Measurements from ENCODE around the gene NIN.
"Not testable (repeated sequence)": the region's sequence is repeated elsewhere in the genome, so short reads cannot be mapped to it uniquely, and the experiment has no call there.

Gene NIN

DNA sequence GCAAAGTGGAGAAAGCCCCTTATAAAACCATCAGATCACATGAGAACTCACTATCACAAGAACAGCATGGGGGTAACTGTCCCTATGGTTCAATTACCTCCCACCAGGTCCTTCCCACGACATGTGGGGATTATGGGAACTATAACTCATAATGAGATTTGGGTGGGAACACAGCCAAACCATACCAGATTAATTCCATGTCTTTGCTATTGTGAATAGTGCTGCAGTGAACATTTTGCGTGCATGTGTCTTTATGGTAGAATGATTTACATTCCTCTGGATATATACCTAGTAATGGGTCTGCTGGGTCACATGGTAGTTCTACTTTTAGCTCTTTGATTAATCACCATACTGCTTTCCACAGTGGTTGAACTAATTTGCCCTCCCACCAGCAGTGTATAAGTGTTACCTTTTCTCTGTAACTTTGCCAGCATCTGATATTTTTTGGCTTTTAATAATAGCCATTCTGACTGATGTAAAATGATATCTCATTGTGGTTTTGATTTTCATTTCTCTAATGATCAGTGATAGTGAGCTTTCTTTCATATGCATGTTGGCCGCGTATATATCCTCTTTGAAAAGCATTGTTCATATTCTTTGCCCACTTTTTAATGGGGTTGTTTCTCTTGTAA is 133.2 kb downstream of the NIN start:
- DNase-seq: no peak

DNA sequence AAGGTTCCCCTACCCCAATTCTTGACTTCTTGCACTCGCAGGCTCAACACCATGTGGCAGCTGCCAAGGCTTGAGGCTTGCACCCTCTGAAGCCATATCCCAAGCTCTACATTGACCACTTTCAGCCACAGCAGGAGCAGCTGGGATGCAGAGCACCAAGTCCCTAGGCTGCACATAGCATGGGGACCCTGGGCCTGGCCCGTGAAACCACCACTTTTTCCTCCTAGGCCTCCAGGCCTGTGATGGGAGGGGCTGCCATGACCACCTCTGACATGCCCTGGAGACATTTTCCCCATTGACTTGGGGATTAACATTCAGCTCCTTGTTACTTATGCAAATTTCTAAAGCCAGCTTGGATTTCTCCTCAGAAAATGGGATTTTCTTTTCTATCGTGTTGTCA is 136.7 kb downstream of the NIN start:
- not testable (repeated sequence) for DNase-seq

GRCh38 chr14:50688875-50689274 is 142.1 kb downstream of the NIN start:
- DNase-seq: no peak

GRCh38 chr14:50679674-50680073 is 151.3 kb downstream of the NIN start:
- DNase-seq: no peak

DNA sequence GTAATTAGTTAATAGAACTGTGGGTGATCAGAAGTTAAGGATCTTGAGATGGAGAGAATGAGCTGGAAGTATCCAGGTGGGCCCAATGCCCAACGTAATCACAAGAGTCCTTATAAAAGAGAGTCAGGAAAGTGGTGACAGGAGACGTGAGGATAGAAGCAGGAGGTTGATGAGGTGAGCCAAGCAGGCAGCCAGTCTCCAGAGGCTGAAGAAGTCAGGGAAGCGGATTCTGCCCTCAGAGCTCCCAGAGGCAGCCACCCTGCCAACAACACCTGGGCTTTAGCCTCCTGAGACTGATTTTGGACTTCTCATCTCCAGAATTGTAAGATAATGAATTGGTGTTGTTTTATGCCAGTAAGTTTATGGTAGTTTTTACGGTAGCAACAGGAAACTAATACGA is 152.8 kb downstream of the NIN start:
- no peak for DNase-seq

DNA sequence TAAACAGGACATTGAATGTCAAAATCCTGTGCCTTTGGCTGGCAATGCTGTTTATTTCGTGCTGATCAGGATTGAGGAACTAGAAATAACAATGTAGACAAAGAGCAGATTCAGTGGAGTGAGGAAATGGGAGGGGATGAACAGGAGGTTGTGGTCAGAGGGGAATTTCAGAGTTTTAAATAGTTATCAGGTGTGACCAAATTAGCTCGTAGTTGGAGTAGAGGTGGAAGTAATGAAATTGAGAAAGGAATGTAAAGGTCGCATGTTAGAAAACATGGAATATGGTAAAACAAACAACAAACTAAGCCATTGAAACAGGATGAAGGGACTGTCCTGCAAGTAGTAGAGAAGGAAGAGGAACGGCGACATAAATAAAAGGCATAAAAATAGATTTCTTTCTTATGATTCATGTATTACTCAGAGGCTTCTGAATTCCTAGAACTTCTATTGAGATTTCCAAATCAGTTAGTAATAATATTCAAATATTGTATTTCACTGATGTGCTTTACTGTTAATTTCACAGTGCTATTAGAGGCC is 153.4 kb downstream of the NIN start:
- DNase-seq: no peak

DNA sequence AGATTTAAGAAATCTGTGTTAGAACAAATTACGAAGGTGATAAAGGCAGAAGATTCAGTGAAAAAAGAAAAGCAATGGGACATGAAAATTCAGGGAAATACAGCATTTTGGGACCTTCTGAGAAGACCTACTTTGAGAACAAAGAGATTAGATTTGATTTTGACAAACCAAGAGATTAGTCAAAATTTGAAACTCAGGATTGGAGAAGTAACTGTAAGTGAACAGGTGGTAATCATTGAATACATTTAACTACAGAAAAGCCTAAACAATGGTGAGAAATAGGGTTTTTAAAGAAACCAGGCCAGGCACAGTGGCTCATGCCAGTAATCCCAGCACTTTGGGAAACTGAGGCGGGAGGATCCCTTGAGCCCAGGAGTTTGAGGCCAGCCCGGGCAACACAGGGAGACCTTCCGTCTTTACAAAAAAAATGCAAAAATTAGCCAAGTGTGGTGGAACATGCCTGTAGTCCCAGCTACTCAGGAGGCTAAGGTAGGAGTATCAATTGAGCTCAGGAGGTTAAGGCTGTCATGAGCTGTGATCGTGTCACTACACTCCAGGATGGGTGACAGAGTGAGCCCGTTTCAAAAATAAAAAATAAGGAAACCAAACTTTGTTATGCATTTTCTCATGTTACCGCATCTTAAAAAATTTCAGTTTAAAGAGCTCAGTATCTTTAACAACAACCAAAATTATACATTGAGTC is 154.0 kb downstream of the NIN start:
- no peak for DNase-seq

GRCh38 chr14:50675597-50675996 is 155.4 kb downstream of the NIN start:
- DNase-seq: no peak

DNA sequence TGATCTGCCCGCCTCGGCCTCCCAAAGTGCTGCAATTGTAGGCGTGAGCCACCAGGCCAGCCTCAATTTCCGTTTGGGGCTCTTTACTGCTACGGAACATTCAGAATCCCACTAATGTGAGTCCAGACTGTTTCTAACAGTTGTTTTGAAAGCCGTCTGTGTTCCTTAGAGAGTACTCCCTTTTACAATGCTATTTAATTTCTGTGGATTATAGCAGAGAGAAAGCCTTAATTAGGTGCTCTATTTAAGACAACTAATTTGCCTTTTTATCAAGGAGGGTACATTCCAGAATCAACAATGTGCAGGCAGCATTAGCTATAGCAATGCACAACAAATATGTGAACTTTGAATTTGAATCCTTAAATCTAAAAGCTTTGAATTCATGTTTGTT is 160.1 kb downstream of the NIN start:
- no peak for DNase-seq

GRCh38 chr14:50670196-50670865 is 160.6 kb downstream of the NIN start:
- DNase-seq: no peak

All from SHP77 (cell line).